Subcutaneous adipose tissue (tissue), 4 donors: ENCODE results near the gene CEP295NL. TPM values are rescaled to one million over a fixed set of nuclear protein-coding genes. Genes with fewer than 3 reads are reported as not detected.

Source experiments
- CTCF ChIP-seq: fragments of 450-650 bp; IDR thresholded peaks from one replicate; pipeline ENCODE4 v1.5.1; 2016; ENCODE audit warnings: low read depth, mild to moderate bottlenecking, control low read depth, antibody characterized with exemption, moderate library complexity
- total RNA-seq, 4 donors: library from RNA; depleted of rRNA; stranded (reverse); fragments of >200 nt; gene quantifications; one replicate each; pipeline ENCODE4 v1.1.0, GENCODE V29; 2016

CEP295NL gene
- total RNA-seq, 4 donors from 2014 or later: 5.4 to 7.3 (median 6.4) TPM

DNA sequence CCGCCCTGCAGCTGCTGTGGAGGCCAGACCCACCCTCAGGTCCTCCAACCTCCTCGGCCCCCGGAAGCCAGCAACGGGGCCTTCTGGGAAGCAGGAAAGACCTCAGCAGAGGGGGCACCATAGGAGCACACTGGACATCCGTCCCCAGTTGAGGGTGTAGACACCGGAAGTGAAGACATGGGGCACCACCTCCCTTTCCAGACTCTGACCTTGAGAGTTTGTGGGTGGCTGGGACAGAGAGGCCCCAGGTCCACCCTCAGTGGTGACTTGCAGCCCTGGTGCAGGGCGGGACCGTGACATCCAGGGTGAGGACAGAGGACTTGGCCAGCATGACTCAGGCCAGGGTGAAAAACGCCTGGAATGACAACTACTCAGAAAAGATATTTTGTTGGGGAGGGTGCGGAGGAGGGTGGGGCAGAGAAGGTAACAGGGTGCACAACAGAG is 19.9 kb downstream of the CEP295NL start:
- no peak for TF ChIP-seq CTCF

DNA sequence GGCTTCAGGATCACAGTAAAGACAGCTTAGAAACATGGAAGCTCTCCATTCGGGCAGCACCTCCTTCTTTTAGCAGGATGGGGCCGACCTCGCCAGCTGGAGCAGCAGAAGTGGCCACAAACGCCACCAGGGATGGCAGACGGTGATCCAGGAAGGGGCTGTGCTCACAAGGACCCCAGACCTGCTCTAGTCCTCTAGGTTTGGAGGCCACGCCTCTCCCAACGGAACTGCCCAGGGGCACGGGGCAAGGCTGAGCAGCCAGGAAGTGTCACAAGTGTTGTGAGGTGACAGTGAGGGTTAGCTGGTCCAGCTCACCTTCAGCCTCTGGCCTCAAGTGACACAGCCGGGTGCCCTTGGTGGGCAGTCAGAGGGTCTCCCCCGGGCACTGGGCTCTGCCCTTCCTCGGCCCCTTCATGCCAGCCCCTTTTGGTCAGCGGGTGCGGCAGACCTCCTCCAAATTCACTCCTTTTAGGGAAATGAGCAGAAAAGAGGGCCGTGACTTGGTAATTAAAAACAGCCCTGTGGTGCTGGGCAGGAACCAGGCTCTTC is 20.4 kb downstream of the CEP295NL start:
- TF ChIP-seq CTCF: no peak

DNA sequence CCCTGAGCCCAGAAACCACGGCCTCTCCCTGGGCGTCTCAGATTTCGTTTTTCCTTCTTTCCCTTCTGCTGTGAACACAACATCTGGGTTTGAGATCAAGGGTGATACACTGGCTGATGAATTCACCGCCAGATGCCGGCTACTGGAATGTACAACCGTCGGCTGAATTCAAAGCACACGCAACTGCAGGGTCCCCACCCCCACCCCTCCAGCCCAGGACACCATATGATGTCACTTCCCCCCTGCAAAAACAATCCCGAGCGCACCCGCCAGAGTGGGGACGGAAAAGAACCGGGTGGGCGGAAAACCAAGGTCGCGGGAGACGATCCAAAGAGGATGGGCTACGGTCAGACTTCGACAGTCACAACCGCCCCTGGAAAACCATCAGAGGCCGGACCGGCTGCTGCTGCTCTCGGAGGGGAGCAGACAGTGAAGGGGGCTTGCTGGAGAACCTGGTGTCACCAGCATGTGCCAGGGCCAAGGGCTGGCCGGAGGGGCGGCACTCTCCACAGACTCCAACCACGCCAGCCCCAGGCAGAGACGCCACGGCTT is 23.3 kb downstream of the CEP295NL start:
- no peak for TF ChIP-seq CTCF

DNA sequence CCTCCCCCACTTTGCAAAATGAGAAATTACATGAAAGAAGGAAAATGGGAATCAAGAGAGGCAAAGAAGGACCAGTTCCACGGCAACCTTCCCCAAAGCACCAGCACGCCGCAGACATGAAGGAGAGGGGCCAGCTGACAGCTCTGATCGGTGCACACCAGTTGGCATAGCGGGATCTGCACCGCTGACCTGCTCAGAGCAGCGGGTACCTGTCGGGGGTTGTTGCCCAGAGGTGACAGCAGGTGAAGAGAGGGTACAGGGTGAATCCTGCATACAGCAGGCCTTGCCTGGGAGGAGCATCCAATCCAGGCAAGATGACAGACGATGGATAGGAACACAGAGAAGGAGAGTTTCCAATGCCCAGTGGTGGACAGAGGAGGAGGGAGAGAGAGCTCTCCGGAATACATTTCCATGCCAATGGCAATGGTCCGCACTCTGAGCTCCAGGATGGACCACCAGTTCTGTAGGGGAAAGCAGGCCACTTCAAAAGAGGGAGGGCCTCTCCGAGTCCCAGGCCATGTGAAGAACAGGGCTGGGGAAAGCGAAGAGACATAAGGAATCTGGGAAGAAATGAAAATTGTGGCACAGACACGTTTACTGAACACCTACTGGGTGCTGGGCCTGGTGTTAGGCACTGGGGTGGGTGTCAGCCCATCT is 24.0 kb downstream of the CEP295NL start:
- TF ChIP-seq CTCF: no peak

DNA sequence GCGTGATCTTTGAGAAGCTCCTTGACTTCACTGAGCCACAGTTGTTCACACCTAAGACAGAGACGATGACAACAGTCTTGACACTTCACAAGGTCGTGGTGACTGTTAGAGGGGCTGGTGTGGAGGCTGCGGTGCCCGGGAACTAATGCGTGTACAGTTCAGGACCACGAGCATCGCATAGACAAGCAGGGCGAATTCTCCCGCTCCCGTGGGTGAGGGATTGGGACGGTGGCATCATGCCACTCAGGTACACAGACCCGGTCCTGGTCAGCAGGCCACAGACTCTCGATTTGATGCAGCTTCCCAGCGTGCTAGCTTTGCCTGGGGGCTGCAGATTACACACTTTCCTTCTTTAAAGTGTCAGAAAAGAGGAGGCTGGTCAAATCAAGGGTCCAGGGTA is 24.7 kb downstream of the CEP295NL start:
- no peak for TF ChIP-seq CTCF

DNA sequence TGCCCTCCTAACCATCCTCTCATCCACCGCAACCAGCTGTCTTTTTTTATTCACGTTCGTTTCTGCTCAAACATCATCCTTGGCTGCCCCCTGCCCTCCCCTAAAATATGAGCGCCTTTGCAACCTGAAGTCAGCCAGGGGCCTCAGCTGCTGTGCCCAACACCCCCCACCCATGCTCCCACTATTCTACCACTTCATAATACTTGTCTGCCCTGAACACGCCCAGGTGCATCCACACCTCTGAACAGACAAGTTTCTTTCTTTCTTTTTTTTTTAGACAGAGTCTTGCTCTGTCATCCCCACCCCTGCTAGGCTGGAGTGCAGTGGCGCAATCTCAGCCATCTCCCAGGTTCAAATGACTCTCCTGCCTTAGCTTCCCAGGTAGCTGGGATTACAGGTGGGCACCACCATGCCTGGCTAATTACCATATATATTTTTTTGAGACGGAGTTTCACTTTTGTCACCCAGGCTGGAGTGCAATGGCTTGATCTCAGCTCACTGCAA is 26.9 kb downstream of the CEP295NL start:
- no peak for TF ChIP-seq CTCF

DNA sequence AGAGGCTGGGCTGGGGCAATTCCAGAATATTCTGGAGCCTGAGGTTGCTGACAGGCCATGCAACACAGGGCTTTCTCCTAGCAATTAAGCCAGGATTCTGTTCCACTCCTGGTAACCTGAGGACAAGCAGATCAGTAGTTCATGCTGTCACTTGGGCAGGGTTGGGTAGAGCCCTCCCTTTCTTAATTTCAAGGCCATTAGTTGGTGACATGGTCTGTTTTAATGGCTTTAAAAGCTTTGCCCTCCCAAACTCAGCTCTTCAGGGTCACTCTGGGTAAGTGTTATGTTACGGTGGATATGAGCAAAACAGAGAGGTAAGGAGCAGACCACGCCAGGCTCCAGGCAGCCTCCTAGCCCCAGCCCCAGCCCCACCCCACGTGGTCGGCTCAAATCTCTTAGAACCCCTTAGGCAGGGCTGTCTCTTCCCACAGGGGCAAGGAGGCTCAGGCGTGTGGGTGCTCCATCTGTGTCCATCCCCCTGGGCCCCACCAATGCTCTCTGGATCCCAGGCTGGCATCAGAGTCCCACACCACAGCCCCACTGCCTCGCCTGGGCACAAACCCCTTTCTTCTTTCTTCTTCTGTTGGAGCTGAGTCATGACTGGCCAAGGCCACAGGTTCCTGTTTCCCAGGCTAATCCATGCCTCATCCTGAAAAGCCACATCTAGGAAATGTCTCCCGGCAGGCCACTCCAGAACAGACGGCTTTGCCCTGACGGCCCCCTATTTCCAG is 27.5 kb downstream of the CEP295NL start:
- TF ChIP-seq CTCF: no peak
